Activated CD4-positive, alpha-beta T cell treated with anti-CD3 and anti-CD28 coated beads for 36 hours (primary cell): Measurements from ENCODE around the gene BCAS1. TPM values are rescaled to one million over a fixed set of nuclear protein-coding genes. Genes with fewer than 3 reads are reported as not detected.

Experiments used
- ATAC-seq: fragments of 200-7000 bp; cut with Tn5 transposase; one replicate; pipeline ENCODE4 v1.10.0; 2021; ENCODE audit warnings: mild to moderate bottlenecking, moderate library complexity
- CTCF ChIA-PET: fragments of 350-600 bp; sonication (Branson Sonifier 250); formaldehyde crosslinking; loops from one replicate; lab custom pipeline; 2021; ENCODE audit warnings: antibody characterized with exemption; lab: Charles Lee
- POLR2A ChIA-PET: fragments of 350-600 bp; sonication (Branson Sonifier 250); formaldehyde crosslinking; loops from one replicate; lab custom pipeline; 2021; ENCODE audit warnings: antibody characterized with exemption, inconsistent platforms; lab: Charles Lee
- DNase-seq: peaks from one replicate; pipeline ENCODE4 v3.0.0-alpha.2; 2020
- H3K27ac Mint-ChIP-seq: one replicate; pipeline ENCODE4 v1.8.0; 2021; ENCODE audit warnings: mixed read lengths
- H3K27me3 Mint-ChIP-seq: one replicate; pipeline ENCODE4 v1.8.0; 2021; ENCODE audit warnings: mixed read lengths
- H3K36me3 Mint-ChIP-seq: one replicate; pipeline ENCODE4 v1.8.0; 2021; ENCODE audit warnings: low read depth, mixed read lengths
- H3K4me1 Mint-ChIP-seq: one replicate; pipeline ENCODE4 v1.8.0; 2021; ENCODE audit warnings: mixed read lengths
- H3K4me3 Mint-ChIP-seq: one replicate; pipeline ENCODE4 v1.8.0; 2021; ENCODE audit warnings: mild to moderate bottlenecking, moderate library complexity, mixed read lengths
- H3K9me3 Mint-ChIP-seq: one replicate; pipeline ENCODE4 v1.8.0; 2021; ENCODE audit warnings: low read depth, mixed read lengths
- intact Hi-C, 2 experiments: fragments of 100-400 bp; cut with DNase I in 1 of 2; cut with micrococcal nuclease in 1 of 2; formaldehyde crosslinking; loops; one replicate each; pipeline versions ENCODE4 v1.14.2 to v1.15.1; 2022 to 2024; cut with DNase I, micrococcal nuclease
- total RNA-seq, 2 experiments: library from RNA; stranded (reverse); gene quantifications; one replicate each; pipeline ENCODE4 v1.2.3, GENCODE V29; 2021

Gene BCAS1
- total RNA-seq, 2 experiments from 2014 or later, result 0.09 to 0.14 TPM

DNA sequence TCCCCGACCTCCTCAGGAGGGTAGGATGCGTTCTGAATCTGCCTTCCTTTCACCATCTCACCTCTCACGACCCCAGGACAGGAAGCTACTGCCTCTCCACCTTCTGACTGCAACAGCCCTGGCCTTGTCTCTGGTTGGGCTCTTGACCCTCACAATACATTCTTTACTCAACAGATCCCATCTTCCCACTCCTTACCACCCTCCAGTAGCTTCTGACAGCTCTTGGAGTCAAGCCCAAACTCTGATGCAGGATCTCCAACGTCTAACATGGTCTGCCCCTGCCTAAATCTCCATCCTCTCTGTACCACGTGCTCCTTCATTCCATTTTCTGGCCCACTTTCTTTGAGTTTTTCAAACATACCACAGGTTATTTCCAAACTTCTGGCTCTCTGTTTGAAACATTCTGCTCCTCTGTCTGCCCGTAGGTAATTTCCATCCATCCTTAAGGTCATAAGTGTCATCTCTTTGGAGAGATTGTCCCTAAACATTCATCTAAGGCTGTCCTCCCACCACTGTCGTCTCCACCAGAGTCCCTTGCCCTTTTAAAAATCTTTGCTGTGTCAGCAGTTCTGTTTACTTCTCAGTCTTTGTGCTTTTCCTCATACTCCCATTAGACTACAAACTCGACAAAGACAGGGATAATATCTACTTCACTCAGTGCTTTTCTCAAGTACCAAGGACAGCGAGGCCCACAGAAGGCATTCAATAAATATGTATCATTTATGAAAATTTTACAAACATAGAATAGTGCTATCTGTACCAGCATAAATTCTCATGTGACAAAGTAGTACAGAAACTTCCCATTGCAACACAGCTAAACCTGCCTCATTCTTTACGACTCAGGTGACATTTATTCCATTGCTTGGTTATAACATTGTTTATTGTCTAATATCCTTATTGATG, 73.6 kb downstream of the BCAS1 start:
- Mint-ChIP-seq H3K9me3 (peaks cover 14% of the 10 kb centered on the region), H3K4me3 (no peak overlapping the region), H3K4me1 (no peaks in the 10 kb centered on the region), H3K27me3 (peaks cover 17% of the 10 kb centered on the region), H3K27ac (no peak overlapping the region), H3K36me3 (no peaks in the 10 kb centered on the region)
- DNase-seq (no peak), ATAC-seq (no peak)
- ChIA-PET POLR2A (no interaction called here), CTCF (no interaction called here)
- intact Hi-C loops, result no loop called here

DNA sequence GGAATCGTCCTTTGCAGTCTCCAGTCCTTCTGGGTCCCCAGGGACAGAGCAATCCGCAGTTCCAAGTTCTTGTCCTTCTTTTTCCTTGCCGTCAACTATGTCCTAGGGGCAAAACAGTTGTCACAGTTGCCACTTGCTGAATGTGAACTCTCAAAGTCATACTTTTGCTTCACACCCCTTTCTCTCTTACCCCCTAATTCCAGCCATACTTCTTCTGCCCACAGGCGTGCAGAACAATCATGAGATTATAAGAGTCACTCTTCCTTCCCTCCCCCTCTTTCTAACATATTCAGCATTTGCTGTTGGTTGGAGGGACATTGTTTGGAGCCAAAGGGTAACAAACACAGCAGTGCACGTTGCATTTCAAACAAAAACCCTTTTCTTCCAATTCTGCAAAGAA, 74.4 kb downstream of the BCAS1 start:
- no peaks in the 10 kb centered on the region for H3K36me3 Mint-ChIP-seq
- CTCF ChIA-PET, result no interaction called here
- POLR2A ChIA-PET, result no interaction called here
- no peak for ATAC-seq
- H3K4me1 Mint-ChIP-seq, result no peaks in the 10 kb centered on the region
- DNase-seq, result no peak
- H3K9me3 Mint-ChIP-seq, result peaks cover 7% of the 10 kb centered on the region
- no peak overlapping the region for H3K27ac Mint-ChIP-seq
- peaks cover 17% of the 10 kb centered on the region for H3K27me3 Mint-ChIP-seq
- no peak overlapping the region for H3K4me3 Mint-ChIP-seq
- intact Hi-C loops, result no loop called here

DNA sequence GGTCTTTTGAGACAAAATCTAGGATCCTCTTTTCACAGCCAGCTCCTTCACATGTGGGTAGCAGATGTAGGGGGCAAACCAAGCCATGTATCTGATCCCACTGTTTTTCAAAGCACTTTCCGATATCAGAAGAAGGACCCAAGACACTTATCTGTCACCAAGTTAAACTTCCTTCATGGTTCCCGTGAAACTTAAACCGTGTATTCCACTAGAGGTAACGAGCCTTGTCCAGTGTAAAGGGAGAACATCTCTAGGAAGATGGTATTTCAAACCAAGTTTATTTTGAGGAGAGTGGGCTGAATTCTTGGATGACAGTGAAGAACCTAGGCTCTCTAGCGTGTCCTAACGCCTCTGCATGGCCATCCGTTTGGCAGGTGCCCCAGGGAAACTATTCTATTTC, 76.3 kb downstream of the BCAS1 start:
- H3K36me3 Mint-ChIP-seq, result no peaks in the 10 kb centered on the region
- no peak overlapping the region for H3K4me3 Mint-ChIP-seq
- H3K27ac Mint-ChIP-seq, result no peak overlapping the region
- DNase-seq (no peak), ATAC-seq (no peak)
- no peaks in the 10 kb centered on the region for H3K4me1 Mint-ChIP-seq
- intact Hi-C loops, result no loop called here
- peaks cover 19% of the 10 kb centered on the region for H3K27me3 Mint-ChIP-seq
- ChIA-PET CTCF (interaction anchor here (0.5 kb wide), 1 partner anchor 144 kb away, joined by 3 read pairs; no protein-coding TSS in a partner anchor), POLR2A (no interaction called here)
- no peaks in the 10 kb centered on the region for H3K9me3 Mint-ChIP-seq

DNA sequence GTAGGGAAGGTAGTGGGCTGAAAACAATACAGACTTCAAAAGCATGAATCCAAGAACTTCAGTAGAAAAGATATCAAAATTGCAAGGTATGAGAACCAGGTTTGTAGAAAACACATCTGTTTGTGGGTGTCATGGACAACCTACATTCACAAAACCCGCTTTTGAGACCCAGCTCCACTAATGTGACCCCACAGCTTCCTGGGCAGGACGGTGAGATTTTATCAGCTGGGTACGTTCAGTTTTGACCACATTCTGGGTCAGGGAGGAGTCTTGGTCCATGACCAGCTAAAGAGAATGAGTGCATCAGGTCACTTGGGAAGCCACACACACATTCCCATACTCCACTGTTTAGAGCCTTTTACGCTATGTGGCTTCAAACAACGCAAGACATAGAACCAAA, 77.1 kb downstream of the BCAS1 start:
- Mint-ChIP-seq H3K4me3 (no peak overlapping the region), H3K27ac (no peak overlapping the region), H3K9me3 (no peaks in the 10 kb centered on the region), H3K4me1 (no peaks in the 10 kb centered on the region), H3K27me3 (peaks cover 19% of the 10 kb centered on the region), H3K36me3 (no peaks in the 10 kb centered on the region)
- ATAC-seq (no peak), DNase-seq (no peak)
- ChIA-PET POLR2A (no interaction called here), CTCF (interaction anchor here (0.5 kb wide), 1 partner anchor 145 kb away, joined by 3 read pairs; no protein-coding TSS in a partner anchor)
- intact Hi-C loops, result no loop called here

DNA sequence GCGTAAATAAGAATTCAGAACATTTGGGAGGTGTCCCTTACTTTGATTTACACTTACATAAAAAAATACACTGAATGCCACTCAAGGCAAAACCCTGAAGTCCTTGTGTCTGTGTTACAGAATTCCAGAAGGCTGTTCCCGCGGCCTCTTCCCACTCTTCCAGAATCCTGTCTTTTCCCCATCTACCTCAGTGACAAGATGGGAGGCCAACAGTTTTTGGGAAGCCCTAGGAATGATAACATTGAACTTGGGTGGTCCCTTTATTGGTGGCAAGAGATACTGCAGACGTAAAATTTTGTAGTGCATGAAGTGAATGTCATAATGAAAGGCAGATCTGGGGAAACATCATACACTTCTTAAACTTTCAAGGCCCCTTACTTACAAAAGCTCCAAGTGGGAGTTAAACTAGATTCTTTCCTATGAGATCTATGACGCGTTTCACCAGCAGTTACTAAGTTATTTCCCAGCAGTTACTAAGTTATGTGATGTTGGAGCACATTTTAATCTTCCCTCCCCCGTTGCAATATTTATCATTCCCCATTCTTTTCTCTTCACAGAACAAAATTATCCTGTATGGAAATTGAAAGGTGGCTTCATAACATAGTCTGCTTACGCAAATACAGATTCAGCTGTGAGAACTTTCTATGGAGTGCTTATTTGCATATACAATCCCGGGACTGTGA, 79.5 kb downstream of the BCAS1 start:
- ATAC-seq (no peak), DNase-seq (no peak)
- Mint-ChIP-seq H3K27ac (no peak overlapping the region), H3K9me3 (no peaks in the 10 kb centered on the region), H3K4me1 (no peaks in the 10 kb centered on the region), H3K4me3 (no peak overlapping the region), H3K36me3 (no peaks in the 10 kb centered on the region), H3K27me3 (peaks cover 17% of the 10 kb centered on the region)
- POLR2A ChIA-PET, result no interaction called here
- intact Hi-C loops, result no loop called here
- CTCF ChIA-PET, result interaction anchor here (0.7 to 1.1 kb wide), 2 partner anchors 11 to 32 kb away, joined by 3 read pairs; no protein-coding TSS in a partner anchor

DNA sequence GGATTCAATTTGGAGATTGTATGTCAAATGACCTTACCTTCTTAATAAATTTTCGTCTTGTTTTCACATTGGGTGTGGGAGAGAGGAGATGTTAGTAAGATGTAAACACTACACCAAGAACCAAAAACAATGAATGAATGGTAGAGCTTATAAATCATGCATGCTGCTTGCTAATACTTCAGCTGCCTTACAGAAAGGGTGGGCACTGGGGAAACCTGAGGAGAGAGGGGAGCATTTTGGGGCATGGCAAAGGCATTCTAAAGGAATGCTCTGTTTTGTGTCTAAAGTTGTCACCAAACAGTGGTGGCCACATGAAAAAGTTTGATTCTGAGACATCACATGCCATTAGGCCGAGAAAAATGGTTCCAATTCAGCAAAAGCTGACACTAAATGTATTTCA, 80.4 kb downstream of the BCAS1 start:
- DNase-seq (no peak), ATAC-seq (no peak)
- ChIA-PET CTCF (no interaction called here), POLR2A (no interaction called here)
- Mint-ChIP-seq H3K9me3 (no peaks in the 10 kb centered on the region), H3K27ac (no peak overlapping the region), H3K36me3 (no peaks in the 10 kb centered on the region), H3K27me3 (peaks cover 17% of the 10 kb centered on the region), H3K4me3 (no peak overlapping the region), H3K4me1 (no peaks in the 10 kb centered on the region)
- intact Hi-C loops, result no loop called here

DNA sequence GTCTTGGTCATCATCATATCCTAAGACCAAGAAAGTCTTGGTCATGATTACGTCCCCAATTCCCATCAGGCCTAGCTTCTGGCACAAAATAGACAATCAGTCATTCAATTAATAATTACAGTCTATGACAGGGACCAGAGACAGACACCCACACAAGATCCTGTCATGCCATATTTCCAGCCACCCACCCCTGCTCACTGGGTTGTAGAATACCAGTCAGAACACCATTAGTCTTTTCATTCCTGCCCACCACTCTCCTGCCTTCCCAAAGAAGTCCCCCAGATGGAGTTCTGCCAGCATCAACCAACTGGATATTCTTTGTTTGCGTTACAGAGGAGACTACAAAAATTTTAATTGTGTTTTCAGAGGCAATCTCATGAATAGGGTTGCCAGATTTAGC, 81.0 kb downstream of the BCAS1 start:
- peaks cover 17% of the 10 kb centered on the region for H3K27me3 Mint-ChIP-seq
- no peak for ATAC-seq
- no peaks in the 10 kb centered on the region for H3K36me3 Mint-ChIP-seq
- no peak overlapping the region for H3K27ac Mint-ChIP-seq
- H3K4me3 Mint-ChIP-seq, result no peak overlapping the region
- ChIA-PET CTCF (no interaction called here), POLR2A (no interaction called here)
- no peak for DNase-seq
- H3K4me1 Mint-ChIP-seq, result peaks cover 2% of the 10 kb centered on the region
- intact Hi-C loops, result no loop called here
- no peaks in the 10 kb centered on the region for H3K9me3 Mint-ChIP-seq

DNA sequence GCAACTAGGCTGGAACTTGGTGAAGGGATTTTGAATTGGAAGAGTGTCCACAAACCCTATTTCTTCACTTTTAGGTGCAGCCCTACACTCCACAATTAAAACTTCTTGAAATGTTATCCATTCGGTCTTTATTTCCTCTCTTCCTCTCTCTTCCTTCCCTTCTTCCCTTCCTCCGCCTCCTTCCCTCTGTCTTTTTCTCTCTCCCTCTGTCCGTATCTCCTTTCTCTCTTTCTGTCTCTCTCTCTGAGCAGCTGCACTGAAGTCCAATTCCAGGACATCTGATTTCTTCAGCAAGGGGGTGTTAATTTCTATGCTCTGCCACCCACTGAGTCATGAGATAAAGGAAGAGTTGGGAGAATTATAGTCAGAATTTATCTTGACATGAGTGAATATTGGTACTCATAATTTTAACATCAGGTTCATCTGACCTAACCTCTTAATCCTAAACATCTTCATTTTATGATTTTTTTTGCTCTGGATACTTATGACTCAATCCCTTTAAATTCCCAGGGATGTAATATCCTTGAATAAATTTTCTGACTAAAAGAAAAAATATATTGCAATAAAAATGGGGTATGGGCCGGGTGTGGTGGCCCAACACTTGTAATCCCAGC, 84.2 kb downstream of the BCAS1 start:
- no peak for DNase-seq
- Mint-ChIP-seq H3K36me3 (no peaks in the 10 kb centered on the region), H3K27ac (no peak overlapping the region), H3K9me3 (no peaks in the 10 kb centered on the region), H3K4me1 (peaks cover 9% of the 10 kb centered on the region), H3K27me3 (peaks cover 17% of the 10 kb centered on the region), H3K4me3 (no peak overlapping the region)
- no peak for ATAC-seq
- ChIA-PET CTCF (no interaction called here), POLR2A (no interaction called here)
- intact Hi-C loops, result no loop called here

DNA sequence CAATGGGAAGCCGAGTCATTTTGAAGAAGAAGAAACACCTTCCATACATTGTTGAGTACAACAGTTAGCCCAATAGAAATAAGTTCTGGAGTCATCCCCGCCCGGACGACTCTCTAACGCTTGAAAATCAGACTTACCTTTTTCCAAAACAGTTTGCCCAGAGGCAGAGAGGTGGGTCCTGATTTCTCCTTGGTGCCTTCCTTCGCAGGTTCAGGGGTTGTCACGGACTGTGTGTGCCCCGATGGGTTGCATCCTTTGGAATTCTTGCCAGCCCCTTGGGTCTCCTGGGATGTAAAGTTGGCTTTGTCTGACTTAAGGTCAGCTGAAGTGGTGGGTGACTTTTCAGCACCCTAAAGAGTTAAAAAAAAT, 85.3 kb downstream of the BCAS1 start:
- Mint-ChIP-seq H3K9me3 (no peaks in the 10 kb centered on the region), H3K4me1 (peaks cover 9% of the 10 kb centered on the region), H3K4me3 (no peak overlapping the region), H3K27ac (no peak overlapping the region), H3K36me3 (no peaks in the 10 kb centered on the region), H3K27me3 (peaks cover 17% of the 10 kb centered on the region)
- ATAC-seq, result no peak
- ChIA-PET CTCF (no interaction called here), POLR2A (no interaction called here)
- no peak for DNase-seq
- intact Hi-C loops, result no loop called here

DNA sequence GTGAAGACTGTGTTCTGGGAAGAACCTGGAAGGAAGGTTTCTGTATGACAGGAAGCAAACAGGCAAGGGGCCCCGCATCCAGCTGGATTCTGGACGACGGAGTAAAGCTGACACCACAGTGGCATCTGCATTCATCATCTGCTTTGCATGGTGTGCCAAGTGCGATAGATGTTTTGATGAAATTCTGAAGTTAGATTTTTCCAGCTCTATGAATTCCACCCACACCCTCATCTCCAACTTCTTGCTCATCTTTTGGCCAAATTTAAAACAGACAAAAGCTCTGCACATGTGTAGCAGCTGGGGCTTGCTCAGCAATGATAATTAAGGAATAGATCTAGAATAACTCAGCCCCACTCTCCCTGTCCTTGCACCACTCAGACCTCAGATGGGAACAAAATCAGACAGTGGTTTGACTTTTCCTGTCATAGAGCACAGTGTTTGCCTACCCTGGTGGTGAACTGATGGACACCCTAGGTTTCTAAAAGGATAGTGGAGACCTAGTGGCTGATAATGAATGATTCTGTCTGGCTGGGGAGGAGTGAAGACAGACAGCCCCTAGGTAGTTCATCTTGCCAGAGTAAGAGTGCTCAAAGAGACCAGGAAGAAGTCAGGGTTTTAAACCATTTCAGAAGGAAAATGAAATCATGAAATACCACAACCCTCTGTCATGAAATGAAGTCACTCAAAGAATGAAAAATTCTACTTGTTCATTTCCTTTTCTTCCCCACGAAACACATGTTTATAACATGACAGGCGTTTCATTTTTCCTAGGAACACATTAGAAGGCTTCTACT, 85.8 kb downstream of the BCAS1 start:
- Mint-ChIP-seq H3K36me3 (no peaks in the 10 kb centered on the region), H3K9me3 (no peaks in the 10 kb centered on the region), H3K27ac (no peak overlapping the region), H3K27me3 (peaks cover 14% of the 10 kb centered on the region), H3K4me1 (peaks cover 9% of the 10 kb centered on the region), H3K4me3 (no peak overlapping the region)
- DNase-seq (no peak), ATAC-seq (peak; percentile 33)
- CTCF ChIA-PET, result no interaction called here
- intact Hi-C loops, result no loop called here
- POLR2A ChIA-PET, result interaction anchor here (0.6 kb wide), 1 partner anchor 437 kb away, joined by 14 read pairs; no protein-coding TSS in a partner anchor

DNA sequence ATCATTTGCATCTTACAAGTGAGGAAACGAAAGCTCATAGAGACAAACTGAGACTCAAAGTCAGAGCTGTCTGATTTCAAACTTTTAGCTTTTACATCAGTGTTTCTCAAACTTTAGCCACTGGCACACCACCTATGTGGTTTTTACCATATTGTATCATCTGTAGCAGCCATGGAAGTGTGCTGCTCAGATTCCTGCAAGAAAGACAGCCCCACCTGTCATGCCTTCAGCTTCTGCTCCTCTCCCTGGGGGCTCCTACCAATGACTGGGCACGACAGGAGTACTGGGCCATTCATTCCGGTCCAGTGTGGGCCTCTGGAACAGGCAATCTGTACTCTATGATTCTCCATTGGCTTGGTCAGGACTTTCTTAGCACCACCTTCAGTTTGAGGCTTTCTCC, 87.0 kb downstream of the BCAS1 start:
- CTCF ChIA-PET, result interaction anchor here (1.0 to 1.7 kb wide), 3 partner anchors 10 to 68 kb away, joined by 3 to 6 read pairs (median 4); no protein-coding TSS in a partner anchor
- intact Hi-C loops, result no loop called here
- H3K27me3 Mint-ChIP-seq, result peaks cover 14% of the 10 kb centered on the region

More for the DNA sequence above, 87.0 kb downstream of the BCAS1 start:
- H3K36me3 Mint-ChIP-seq, result no peaks in the 10 kb centered on the region
- ATAC-seq (no peak), DNase-seq (no peak)
- no peaks in the 10 kb centered on the region for H3K9me3 Mint-ChIP-seq
- no peak overlapping the region for H3K4me3 Mint-ChIP-seq
- H3K4me1 Mint-ChIP-seq, result peaks cover 9% of the 10 kb centered on the region
- no peak overlapping the region for H3K27ac Mint-ChIP-seq
- POLR2A ChIA-PET, result no interaction called here
